ENCODE data around the gene CDK5R2. TPM values are rescaled to one million over a fixed set of nuclear protein-coding genes. Genes with fewer than 3 reads are reported as not detected.

Gene CDK5R2
- total RNA-seq, 1 donor from 2014 or later = 0.75 TPM

GRCh38 chr2:218999021-218999880 lies 39.8 kb downstream of the CDK5R2 start:
- H3K4me3 Mint-ChIP-seq (ENCODE audit: unreplicated experiment) = no peak overlapping the region
- H3K36me3 Mint-ChIP-seq (ENCODE audit: low read depth, unreplicated experiment) = no peaks in the 10 kb centered on the region
- FAIRE-seq (no peak), DNase-seq (ENCODE audit: low read depth) (no peak)
- Histone ChIP-seq H3K4me2 (ENCODE audit: low read length) (no peak overlapping the region), H3K27me3 (ENCODE audit: insufficient read depth, low read length) (peaks cover 79% of the 10 kb centered on the region), H3K9ac (ENCODE audit: low read length) (no peak overlapping the region), H3K9me3 (ENCODE audit: insufficient read depth, low read depth, low read length) (no peaks in the 10 kb centered on the region), H3K79me2 (ENCODE audit: insufficient read depth, low read length) (no peaks in the 10 kb centered on the region), H3K4me3 (ENCODE audit: insufficient read depth, low read depth, low read length) (no peak overlapping the region), H3K36me3 (ENCODE audit: insufficient read depth, low read length) (no peaks in the 10 kb centered on the region), H3K27ac (ENCODE audit: low read depth, low read length) (no peak overlapping the region), H2AFZ (ENCODE audit: low read depth, low read length) (no peak overlapping the region), H4K20me1 (ENCODE audit: insufficient read depth, low read length) (no peaks in the 10 kb centered on the region), H3K4me1 (ENCODE audit: insufficient read depth, low read length) (no peaks in the 10 kb centered on the region)
- H3K9me3 Mint-ChIP-seq (ENCODE audit: unreplicated experiment) = peaks cover 5% of the 10 kb centered on the region
- peaks cover 7% of the 10 kb centered on the region for H3K4me1 Mint-ChIP-seq (ENCODE audit: low read depth, unreplicated experiment)
- no peak overlapping the region for H3K27ac Mint-ChIP-seq (ENCODE audit: unreplicated experiment)
- peaks cover 78% of the 10 kb centered on the region for H3K27me3 Mint-ChIP-seq (ENCODE audit: low read depth, unreplicated experiment)
- TF ChIP-seq EZH2 (IDR thresholded peaks at IDR 0.05; ENCODE audit: insufficient read depth, low read length) = no peak
- TF ChIP-seq CTCF (IDR thresholded peaks at IDR 0.05; ENCODE audit: insufficient read depth, low read depth, low read length) = no peak

GRCh38 chr2:218999881-219000568 lies 40.6 kb downstream of the CDK5R2 start:
- Histone ChIP-seq H3K36me3 (ENCODE audit: insufficient read depth, low read length) (no peaks in the 10 kb centered on the region), H3K27me3 (ENCODE audit: insufficient read depth, low read length) (peaks cover 79% of the 10 kb centered on the region), H3K27ac (ENCODE audit: low read depth, low read length) (no peak overlapping the region), H2AFZ (ENCODE audit: low read depth, low read length) (no peak overlapping the region), H3K9me3 (ENCODE audit: insufficient read depth, low read depth, low read length) (no peaks in the 10 kb centered on the region), H3K4me1 (ENCODE audit: insufficient read depth, low read length) (no peaks in the 10 kb centered on the region), H3K9ac (ENCODE audit: low read length) (no peak overlapping the region), H3K4me2 (ENCODE audit: low read length) (no peak overlapping the region), H3K4me3 (ENCODE audit: insufficient read depth, low read depth, low read length) (no peak overlapping the region), H3K79me2 (ENCODE audit: insufficient read depth, low read length) (no peaks in the 10 kb centered on the region), H4K20me1 (ENCODE audit: insufficient read depth, low read length) (no peaks in the 10 kb centered on the region)
- Mint-ChIP-seq H3K36me3 (ENCODE audit: low read depth, unreplicated experiment) (no peaks in the 10 kb centered on the region), H3K9me3 (ENCODE audit: unreplicated experiment) (peaks cover 7% of the 10 kb centered on the region), H3K4me3 (ENCODE audit: unreplicated experiment) (no peak overlapping the region), H3K27ac (ENCODE audit: unreplicated experiment) (no peak overlapping the region), H3K4me1 (ENCODE audit: low read depth, unreplicated experiment) (peaks cover 7% of the 10 kb centered on the region), H3K27me3 (ENCODE audit: low read depth, unreplicated experiment) (peaks cover 78% of the 10 kb centered on the region)
- DNase-seq (ENCODE audit: low read depth) = no peak
- TF ChIP-seq EZH2 (IDR thresholded peaks at IDR 0.05; ENCODE audit: insufficient read depth, low read length) (no peak), CTCF (IDR thresholded peaks at IDR 0.05; ENCODE audit: insufficient read depth, low read depth, low read length) (no peak)
- FAIRE-seq = no peak
